Kasumi-1 (cell line): ENCODE results near the gene TNFSF9.

ENCODE experiments used
- DNase-seq, 2 experiments: peaks; one replicate each; lab custom pipeline; 2025; lab: John Stamatoyannopoulos, UW

The TNFSF9 gene

DNA sequence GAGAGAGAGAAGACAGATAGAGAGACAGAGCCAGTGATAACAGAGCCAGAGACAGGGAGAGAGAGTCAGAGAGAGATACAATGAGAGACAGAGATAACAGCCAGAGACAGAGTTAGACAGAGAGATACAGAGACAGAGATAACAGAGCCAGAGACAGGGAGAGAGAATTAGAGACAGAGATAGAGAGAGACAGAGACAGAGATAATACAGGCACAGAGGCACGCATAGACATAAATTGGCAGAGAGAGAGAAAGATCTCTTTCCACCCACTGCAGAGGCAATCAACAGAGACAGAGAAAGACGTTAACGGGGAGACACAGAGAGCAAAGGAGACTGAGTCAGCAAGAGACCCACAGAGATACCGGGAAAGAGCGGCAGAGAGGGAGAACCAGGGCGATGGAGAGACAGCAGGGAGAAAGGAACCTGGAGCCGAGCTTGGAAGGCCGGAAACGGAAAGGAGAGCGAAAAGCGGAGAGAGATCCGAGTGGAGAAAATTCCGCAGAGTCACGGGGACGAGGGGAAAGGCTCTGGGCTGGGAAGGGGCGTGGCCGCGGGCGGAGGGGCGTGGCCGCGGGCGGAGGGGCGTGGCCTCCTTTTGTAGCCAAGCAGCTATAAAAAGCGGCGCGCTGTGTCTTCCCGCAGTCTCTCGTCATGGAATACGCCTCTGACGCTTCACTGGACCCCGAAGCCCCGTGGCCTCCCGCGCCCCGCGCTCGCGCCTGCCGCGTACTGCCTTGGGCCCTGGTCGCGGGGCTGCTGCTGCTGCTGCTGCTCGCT, at the start of gene TNFSF9:
Gene TNFSF9 (plus strand): TSS at position 641 of the 777 bp plus-strand sequence. CDS start 11 bp downstream, at position 652.
- peak; percentile 67 to 79 for DNase-seq

DNA sequence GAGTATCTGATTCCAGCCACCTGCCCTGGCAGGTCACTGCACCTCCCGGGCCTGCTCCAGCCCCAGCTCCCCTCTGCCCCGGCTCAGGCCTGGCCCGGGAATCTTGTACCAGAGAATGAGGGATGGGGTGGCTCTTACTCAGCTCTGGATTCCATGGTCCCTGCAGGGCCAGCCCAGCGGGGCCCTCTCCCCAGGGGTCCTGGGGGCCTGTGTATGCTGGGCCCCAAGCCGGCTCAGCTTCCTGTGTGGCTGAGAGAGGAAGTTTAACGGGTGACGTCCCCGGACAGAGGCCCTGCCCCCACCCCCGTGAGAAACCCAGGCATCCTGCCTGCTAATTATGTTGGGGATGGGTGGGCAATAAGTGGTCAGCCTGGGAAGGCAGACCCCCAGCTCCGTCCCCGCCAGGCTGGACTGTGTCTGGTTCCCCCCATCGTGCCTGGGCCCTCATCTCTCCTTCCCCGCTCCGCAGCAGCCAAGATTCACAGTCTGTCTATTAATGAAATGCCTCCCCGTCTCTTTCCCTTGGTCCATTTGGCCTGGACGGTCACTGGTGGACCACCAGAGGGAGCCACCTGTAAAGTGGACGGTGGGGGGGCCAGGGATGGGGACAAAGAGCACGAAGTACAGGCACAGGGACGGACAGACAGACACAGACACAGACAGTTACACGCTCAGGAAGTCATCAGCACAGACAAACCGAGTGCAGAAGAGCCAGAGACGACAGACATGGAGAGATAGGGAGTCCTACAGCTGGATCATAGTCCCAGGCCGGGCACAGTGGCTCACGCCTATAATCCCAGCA, 49.1 kb upstream of the TNFSF9 start, which contains the start of gene DENND1C:
Gene DENND1C (minus strand): TSS at position 247 of the 802 bp plus-strand sequence. CDS start 92 bp downstream, at position 155.
- DNase-seq: peak; percentile 65 to 72

- DNase-seq: no peak
Observed at GRCh38 chr19:6482343-6482686, 48.5 kb upstream of the TNFSF9 start.

DNA sequence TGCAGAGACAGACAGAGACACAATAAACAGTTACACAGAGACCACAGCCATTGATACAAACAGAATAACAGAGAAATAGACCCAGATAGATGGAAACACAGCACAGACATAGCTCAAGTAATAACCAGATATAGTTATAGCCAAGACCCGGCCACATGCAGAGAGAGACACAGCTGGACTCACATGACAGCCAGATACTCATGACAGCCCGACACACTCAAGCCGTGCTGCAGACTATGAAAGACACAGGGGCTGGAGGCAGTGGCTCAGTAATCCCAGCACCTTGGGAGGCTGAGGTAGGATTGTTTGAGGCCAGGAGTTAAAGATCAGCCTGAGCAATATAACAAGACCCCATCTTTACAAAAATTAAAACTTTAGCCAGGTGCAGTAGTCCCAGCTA, 47.6 kb upstream of the TNFSF9 start:
- DNase-seq: no peak

DNA sequence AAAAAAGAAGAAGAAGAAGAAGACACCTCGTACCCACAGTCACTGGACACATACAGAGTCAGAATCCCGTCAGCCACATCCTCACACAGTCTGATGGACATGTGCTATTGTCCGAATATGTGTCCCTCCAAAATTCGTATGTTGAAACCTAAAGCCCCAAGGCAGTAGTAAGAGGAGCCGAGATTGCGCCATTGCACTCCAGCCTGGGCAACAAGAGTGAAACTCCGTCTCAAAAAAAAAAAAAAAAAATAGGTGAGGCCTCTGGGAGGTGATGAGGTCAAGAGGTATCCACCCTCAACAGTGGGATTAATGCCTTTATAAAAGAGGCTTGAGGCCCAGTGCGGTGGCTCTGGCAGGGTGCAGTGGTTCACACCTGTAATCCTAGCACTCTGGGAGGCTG, 46.6 kb upstream of the TNFSF9 start:
- DNase-seq: no peak

- no peak for DNase-seq
Observed at GRCh38 chr19:6484831-6485230, 46.0 kb upstream of the TNFSF9 start.

- DNase-seq: no peak
Observed at GRCh38 chr19:6489278-6490061, 41.4 kb upstream of the TNFSF9 start.

DNA sequence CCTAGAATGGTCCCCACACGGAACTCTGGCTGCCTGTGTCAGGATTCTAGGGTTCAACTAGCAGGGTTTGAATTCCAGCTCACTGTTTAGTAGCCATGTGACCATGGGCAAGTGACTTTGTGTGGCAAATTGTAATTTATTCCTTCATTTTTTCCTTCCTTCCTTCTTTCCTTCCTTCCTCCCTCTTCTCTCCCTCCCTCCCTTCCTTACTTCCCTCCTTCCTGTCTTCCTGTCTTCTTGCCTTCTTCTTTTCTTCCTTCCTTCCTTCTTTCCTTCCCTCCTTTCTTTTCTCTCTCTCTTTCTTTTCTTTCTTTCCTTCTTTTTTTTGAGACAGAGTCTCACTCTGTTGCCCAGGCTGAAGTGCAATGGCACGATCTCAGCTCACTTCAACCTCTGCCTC, 40.7 kb upstream of the TNFSF9 start:
- DNase-seq: no peak

- no peak for DNase-seq
Observed at GRCh38 chr19:6491802-6492592, 38.8 kb upstream of the TNFSF9 start.

GRCh38 chr19:6494438-6495036, 36.3 kb upstream of the TNFSF9 start:
- no peak for DNase-seq

DNA sequence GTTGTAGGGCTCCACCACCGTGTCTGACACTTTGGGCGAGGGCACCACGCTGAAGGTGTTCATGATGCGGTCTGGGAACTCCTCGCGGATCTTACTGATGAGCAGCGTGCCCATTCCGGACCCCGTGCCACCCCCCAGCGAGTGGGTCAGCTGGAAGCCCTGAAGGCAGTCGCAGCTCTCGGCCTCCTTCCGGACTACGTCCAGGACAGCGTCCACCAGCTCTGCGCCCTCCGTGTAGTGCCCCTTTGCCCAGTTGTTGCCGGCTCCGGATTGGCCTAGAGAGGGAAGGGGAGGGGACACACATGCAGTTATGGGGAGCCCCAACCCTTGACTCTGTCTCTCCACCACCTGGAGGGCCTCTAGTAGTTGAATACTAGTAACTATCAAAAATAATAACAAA, 34.9 kb upstream of the TNFSF9 start:
- DNase-seq: no peak

DNA sequence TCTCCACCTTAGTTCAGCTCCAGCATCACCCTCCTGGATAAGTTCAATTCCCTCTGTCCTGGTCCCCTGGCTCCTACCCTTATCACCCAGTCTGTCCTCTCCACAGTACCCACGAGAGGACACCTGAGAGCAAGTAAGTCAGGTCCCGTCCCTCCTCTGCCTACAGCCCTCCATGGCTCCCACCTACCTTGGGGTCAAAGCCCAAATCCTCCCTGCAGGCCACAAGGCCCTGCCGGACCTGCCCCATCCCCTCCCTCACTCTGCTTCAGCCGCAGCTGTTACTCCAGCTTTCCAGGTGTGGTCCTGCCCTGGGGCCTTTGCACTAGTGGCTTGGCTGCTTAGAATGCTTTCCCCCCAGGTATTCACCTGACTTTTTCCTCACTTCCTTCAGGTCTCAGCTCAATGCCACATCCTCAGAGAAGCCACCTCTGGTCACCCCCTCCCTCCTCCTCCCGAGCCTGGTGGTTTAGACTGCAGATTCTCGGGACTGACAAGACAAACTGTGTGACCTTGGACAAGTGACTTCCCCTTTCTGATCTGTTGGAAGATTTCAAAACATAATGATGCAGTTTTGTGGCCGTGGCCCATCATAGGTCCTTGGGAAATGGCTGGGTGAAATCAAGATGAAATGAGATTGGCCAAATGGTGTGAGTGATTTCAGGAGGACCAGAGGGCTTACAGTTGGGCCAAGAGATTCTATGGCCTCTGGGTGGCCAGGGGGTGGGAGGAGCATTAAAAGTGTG, 32.4 kb upstream of the TNFSF9 start:
- DNase-seq: peak; percentile 70 to 77

GRCh38 chr19:6499052-6499790, 31.6 kb upstream of the TNFSF9 start:
- DNase-seq: no peak

DNA sequence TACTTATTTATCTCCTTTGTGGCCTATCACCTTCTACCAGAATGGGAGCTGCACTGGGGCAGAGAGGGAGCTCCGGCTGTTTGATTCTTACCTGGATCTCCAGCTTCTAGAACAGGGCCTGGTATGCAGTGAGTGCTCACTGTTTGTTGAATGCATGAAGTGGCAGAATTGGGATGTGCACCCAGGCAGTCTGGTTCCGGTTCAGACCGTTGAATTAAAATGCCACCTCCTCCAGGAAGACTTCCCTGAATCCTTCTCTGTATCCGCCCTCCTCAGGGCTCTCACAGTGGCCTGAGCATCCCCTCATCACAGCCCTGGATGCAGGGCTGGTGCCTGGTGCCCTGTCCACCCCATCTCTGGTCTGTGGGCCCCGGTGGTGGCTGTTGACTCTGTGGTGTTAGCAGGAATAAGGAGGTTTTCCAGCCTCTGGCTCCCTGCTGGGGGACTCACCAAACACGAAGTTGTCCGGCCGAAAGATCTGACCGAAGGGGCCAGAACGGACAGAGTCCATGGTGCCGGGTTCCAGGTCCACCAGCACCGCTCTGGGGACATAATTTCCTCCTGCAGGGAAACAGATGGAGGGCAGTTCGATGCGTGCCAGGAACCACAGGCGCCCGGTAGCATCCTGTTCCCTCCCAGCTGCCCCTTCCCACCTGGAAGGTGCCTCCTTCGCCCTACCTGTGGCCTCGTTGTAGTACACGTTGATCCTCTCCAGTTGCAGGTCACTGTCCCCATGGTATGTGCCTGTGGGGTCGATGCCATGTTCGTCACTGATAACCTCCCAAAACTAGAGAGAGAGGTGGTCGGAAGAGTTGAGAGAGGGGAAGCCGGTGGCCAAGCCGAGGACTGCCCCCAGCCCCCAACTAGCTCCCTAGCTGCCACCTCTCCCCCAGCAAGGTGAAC, 29.7 kb upstream of the TNFSF9 start:
- no peak for DNase-seq

GRCh38 chr19:6501740-6502648, 28.8 kb upstream of the TNFSF9 start, which contains the start of gene TUBB4A:
Gene TUBB4A (minus strand): TSS chr19:6502309. CDS start chr19:6502212, 97 bp downstream.
- DNase-seq: peak in 1 of 2 experiments; percentile 17

DNA sequence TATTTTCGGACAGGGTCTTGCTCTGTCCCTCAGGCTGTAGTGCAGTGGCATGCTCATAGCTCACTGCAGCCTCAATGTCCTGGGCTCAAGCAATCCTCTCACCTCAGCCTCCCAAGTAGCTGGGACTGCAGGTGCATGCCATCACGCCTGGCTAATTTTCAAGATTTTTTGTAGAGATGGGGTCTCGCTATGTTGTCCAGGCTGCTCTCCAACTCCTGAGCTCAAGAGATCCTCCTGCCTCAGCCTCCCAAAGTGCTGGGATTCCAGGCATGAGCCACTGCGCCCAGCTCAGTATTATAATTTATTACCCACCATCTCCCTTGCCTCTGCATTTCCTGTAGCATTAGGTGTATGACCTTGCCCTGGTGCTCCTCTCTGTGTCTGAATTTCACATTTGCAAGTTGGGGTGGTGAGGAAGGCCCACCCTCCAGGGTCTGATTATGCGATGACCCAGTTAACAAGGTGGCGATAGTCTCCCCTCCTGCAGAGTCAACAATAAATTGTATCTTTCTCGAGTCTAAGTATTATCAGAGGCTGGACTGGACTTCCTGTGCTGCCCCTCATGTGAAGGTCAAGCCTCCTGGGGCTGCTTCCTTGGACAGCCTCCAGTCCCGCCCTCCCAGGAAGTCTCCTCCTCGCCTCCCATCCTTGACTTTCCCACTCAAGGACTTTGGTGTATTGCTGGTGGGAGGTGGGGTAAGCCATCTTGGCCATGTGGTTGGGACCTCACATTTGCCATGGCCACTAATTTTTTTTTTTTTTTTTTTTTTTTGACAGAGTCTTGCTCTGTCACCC, 27.2 kb upstream of the TNFSF9 start:
- no peak for DNase-seq
